ENCODE data around the gene PITX3.

Gene PITX3

GRCh38 chr10:102236006-102236405 lies 5.3 kb downstream of the PITX3 start:
- Histone ChIP-seq H3K27ac (no peak overlapping the region), H3K36me3 (no peaks in the 10 kb centered on the region), H4K20me1 (peaks cover 0 to 17% (median 1%) of the 10 kb centered on the region in 11 experiments; a peak in 10 of 22 replicates), H3K9ac (no peak overlapping the region), H3K4me2 (no peak overlapping the region), H3K4me1 (no peaks in the 10 kb centered on the region), H3K4me3 (no peak overlapping the region), H3K27me3 (peaks cover 34 to 66% (median 51%) of the 10 kb centered on the region in 11 experiments), H3K9me3 (replicated peaks in 1 of 11) (peaks cover 0 to 6% (median 1%) of the 10 kb centered on the region in 11 experiments; a peak in 10 of 22 replicates)
- TF ChIP-seq Cebpa-rat (IDR thresholded peaks at IDR 0.05): no peak

DNA sequence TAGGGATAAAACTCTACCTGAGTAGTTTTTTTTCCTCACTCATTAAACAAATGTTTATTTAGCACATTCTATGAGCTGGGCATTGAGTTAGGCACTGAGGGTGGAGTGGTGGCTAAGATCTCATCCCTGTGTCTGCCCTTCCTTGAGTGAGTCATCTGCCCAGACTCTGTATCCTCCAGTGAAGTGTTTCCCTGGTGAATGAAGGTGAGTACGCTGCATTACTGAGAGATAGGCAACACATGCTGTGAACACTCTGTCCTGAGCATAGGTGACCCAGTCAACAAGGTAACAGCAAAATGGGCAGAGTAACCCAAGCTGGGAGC lies 5.8 kb downstream of the PITX3 start:
- no peak overlapping the region for H3K9ac ChIP-seq
- peaks cover 1 to 3% (median 3%) of the 10 kb centered on the region in 10 experiments; a peak in 13 of 20 replicates for H3K4me1 ChIP-seq
- peaks cover 34 to 66% (median 51%) of the 10 kb centered on the region in 11 experiments for H3K27me3 ChIP-seq
- H3K4me3 ChIP-seq: no peak overlapping the region
- peaks cover 0 to 22% (median 6%) of the 10 kb centered on the region in 11 experiments; a peak in 15 of 22 replicates for H4K20me1 ChIP-seq
- H3K9me3 ChIP-seq (replicated peaks in 1 of 11): peaks cover 0 to 2% (median 0%) of the 10 kb centered on the region in 11 experiments; a peak in 1 of 22 replicates
- H3K27ac ChIP-seq: no peak overlapping the region
- no peaks in the 10 kb centered on the region for H3K36me3 ChIP-seq
- no peak for TF ChIP-seq Cebpa-rat (IDR thresholded peaks at IDR 0.05)
- H3K4me2 ChIP-seq: no peak overlapping the region

DNA sequence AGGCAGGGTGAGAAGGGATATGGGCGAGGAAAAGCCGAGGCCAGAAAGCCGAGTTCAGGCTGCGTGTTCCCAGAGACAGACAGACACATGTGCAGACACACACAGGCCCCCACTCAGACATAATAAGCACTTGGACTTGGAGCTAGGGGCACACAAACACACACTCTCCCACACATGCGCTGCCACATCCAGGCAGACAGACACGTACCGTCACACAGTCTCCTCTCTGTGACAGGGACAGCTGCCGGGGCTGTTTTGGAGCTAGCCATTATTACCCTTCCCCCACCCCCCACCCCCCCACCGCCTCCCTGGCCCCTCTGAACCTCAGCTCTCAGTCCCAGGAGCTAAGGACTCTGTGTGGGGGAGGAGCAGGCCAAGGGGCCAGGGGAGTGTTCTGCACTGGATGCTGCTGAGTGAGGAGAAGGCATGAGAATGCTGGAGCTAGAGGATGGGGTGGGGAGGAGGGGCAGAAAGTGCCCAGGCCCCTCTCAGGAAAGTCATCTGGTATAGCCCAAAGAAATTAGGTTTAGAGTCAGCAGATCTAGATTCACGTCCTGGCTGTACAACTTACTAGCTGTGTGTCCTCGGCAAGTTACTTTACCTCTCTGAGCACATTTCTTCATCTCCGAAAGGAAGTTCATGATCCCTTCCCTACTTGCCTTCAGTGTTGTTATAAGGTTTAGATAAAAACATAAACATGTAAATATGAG lies 6.3 kb downstream of the PITX3 start:
- no peak overlapping the region for H3K4me3 ChIP-seq
- H3K4me1 ChIP-seq: peaks cover 7 to 9% (median 8%) of the 10 kb centered on the region in 10 experiments; a peak in 17 of 20 replicates
- no peak overlapping the region for H3K4me2 ChIP-seq
- H3K27ac ChIP-seq: no peak overlapping the region
- peaks cover 34 to 66% (median 51%) of the 10 kb centered on the region in 11 experiments for H3K27me3 ChIP-seq
- no peak overlapping the region; a peak in 1 of 22 replicates for H3K9ac ChIP-seq
- no peak for TF ChIP-seq Cebpa-rat (IDR thresholded peaks at IDR 0.05)
- H3K9me3 ChIP-seq (replicated peaks in 1 of 11): no peaks in the 10 kb centered on the region
- H4K20me1 ChIP-seq: peaks cover 0 to 27% (median 10%) of the 10 kb centered on the region in 11 experiments; a peak in 15 of 22 replicates
- no peaks in the 10 kb centered on the region for H3K36me3 ChIP-seq

DNA sequence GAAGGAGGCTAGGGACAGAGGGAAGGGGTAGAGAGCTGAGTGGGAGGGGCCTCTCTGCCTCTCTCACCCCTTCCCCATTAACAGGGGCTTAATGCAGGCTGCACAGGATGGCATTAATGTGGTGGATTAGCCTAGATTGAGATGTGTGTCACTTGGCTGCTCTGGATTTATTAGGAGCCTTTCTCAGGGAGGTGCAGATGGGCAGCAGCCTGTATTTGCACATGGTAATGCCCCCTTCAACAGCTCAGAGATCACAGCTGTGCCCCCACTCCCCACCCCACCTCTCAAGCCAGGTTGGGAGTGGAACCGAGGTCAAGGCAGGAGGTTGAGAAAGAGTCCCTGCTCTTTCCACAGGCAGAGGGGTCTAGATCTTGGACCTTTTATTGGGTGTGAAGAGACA lies 7.3 kb downstream of the PITX3 start:
- no peaks in the 10 kb centered on the region for H3K36me3 ChIP-seq
- H3K4me3 ChIP-seq: no peak overlapping the region
- peaks cover 8 to 11% (median 10%) of the 10 kb centered on the region in 10 experiments; a peak in 17 of 20 replicates for H3K4me1 ChIP-seq
- no peaks in the 10 kb centered on the region for H3K9me3 ChIP-seq (replicated peaks in 1 of 11)
- H3K9ac ChIP-seq: no peak overlapping the region
- no peak overlapping the region for H3K4me2 ChIP-seq
- no peak overlapping the region for H3K27ac ChIP-seq
- H3K27me3 ChIP-seq: peaks cover 32 to 66% (median 54%) of the 10 kb centered on the region in 11 experiments
- TF ChIP-seq Cebpa-rat (IDR thresholded peaks at IDR 0.05): no peak
- H4K20me1 ChIP-seq: peaks cover 0 to 27% (median 12%) of the 10 kb centered on the region in 11 experiments; a peak in 15 of 22 replicates

DNA sequence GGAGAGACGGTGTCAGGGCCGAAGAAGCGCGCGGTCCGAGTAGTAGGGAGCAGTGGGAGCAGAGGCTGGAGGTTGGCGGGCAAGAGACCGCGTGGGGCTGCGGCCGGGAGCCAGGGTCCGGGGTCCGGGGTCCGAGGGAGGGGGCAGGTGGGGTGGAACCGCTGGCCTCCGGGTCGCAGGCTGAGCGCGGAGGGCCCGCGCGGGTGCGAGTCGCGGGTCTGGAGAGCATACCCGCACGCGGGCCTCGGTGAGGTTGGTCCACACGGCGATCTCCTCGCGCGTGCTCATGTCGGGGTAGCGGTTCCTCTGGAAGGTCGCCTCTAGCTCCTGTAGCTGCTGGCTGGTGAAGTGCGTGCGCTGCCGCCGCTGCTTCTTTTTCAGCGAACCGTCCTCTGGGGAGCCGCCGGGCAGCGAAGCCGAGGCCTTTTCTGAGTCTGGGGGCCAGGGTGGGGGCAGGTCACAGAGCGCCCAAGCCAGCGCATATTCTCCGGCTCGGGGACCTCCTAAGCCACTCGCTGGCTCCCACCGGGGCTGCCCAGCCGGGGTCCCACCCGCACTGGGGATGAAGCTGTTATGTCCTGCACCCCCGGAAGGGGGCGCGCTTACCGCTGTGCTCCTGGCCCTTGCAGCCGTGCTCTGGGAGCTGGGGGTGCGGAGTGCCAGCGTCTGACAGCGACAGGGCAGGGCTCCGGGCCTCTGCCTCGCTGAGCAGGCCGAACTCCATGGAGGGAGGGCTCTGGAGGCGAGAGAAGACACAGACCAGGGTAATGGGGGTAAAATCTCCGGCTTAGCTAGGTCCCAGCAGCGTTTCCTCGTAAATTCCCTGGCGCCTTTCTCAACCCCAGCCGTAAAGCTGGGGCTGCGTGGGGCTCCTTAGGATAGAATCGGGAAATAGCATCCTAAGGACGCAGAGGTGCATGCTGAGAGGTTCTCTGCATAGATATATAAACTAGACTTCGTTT lies 9.7 kb downstream of the PITX3 start:
- peaks cover 0 to 32% (median 12%) of the 10 kb centered on the region in 11 experiments; a peak in 15 of 22 replicates for H4K20me1 ChIP-seq
- H3K4me2 ChIP-seq: no peak overlapping the region
- no peak for TF ChIP-seq Cebpa-rat (IDR thresholded peaks at IDR 0.05)
- H3K9me3 ChIP-seq (replicated peaks in 1 of 11): peaks cover 0 to 3% (median 0%) of the 10 kb centered on the region in 11 experiments; a peak in 3 of 22 replicates
- H3K36me3 ChIP-seq: no peaks in the 10 kb centered on the region
- peaks cover 14 to 23% (median 16%) of the 10 kb centered on the region in 10 experiments for H3K4me1 ChIP-seq
- no peak overlapping the region for H3K4me3 ChIP-seq
- H3K27me3 ChIP-seq: peaks cover 56 to 81% (median 75%) of the 10 kb centered on the region in 11 experiments
- H3K27ac ChIP-seq: no peak overlapping the region
- no peak overlapping the region for H3K9ac ChIP-seq

- no peak overlapping the region for H3K27ac ChIP-seq
- peak overlapping the region in 9 of 10 experiments; percentile 8 to 58 (median 39); a peak in 11 of 20 replicates for H3K4me3 ChIP-seq
- peaks cover 0 to 32% (median 12%) of the 10 kb centered on the region in 11 experiments; a peak in 15 of 22 replicates for H4K20me1 ChIP-seq
- H3K9me3 ChIP-seq (replicated peaks in 1 of 11): peaks cover 0 to 6% (median 0%) of the 10 kb centered on the region in 11 experiments; a peak in 3 of 22 replicates
- TF ChIP-seq Cebpa-rat (IDR thresholded peaks at IDR 0.05): no peak
- 0 out of 22 replicates have a peak overlapping the region, but pooled peaks of 2 of the 11 experiments have one; percentile 5 to 15 for H3K9ac ChIP-seq
- peaks cover 19 to 30% (median 22%) of the 10 kb centered on the region in 10 experiments for H3K4me1 ChIP-seq
- peaks cover 58 to 87% (median 80%) of the 10 kb centered on the region in 11 experiments for H3K27me3 ChIP-seq
- no peaks in the 10 kb centered on the region for H3K36me3 ChIP-seq
- H3K4me2 ChIP-seq: peak overlapping the region; percentile 41 to 86 (median 71); a peak in 20 of 22 replicates
Observed at GRCh38 chr10:102230861-102231356, 10.4 kb downstream of the PITX3 start.

- no peaks in the 10 kb centered on the region for H3K36me3 ChIP-seq
- no peak for TF ChIP-seq Cebpa-rat (IDR thresholded peaks at IDR 0.05)
- H3K4me3 ChIP-seq: peak overlapping the region; percentile 4 to 58 (median 36); a peak in 17 of 20 replicates
- H3K27ac ChIP-seq: no peak overlapping the region
- H3K4me2 ChIP-seq: peak overlapping the region; percentile 41 to 86 (median 71)
- H3K27me3 ChIP-seq: peaks cover 58 to 87% (median 80%) of the 10 kb centered on the region in 11 experiments
- H3K4me1 ChIP-seq: peaks cover 24 to 35% (median 27%) of the 10 kb centered on the region in 10 experiments
- peaks cover 0 to 6% (median 0%) of the 10 kb centered on the region in 11 experiments; a peak in 3 of 22 replicates for H3K9me3 ChIP-seq (replicated peaks in 1 of 11)
- peak overlapping the region in 7 of 11 experiments; percentile 5 to 41 (median 20); a peak in 5 of 22 replicates for H3K9ac ChIP-seq
- peaks cover 0 to 32% (median 12%) of the 10 kb centered on the region in 11 experiments; a peak in 15 of 22 replicates for H4K20me1 ChIP-seq
Observed at GRCh38 chr10:102230264-102230860, 10.9 kb downstream of the PITX3 start.

DNA sequence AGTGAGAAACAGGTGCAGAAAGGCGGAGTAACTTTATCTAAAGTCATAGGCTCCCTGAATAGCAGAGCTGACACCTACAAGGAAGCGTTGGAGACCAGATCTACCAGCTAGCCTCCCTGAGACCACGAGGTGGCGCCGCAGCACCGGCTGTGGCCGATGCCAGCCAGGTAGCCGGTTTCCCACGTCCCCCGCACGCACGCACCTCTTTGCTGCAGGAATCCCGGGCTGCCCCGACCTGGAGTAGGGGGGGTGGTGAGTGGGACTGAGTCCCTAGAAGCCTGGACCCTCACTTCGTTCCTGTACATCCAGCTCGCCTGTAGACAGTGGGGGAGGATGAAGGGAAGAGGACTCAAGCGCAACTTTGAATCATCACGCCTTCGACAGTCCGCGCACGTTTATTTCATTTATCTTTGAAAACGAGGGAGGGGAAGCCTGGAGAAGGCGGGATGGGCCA lies 11.5 kb downstream of the PITX3 start:
- Histone ChIP-seq H3K27ac (no peak overlapping the region), H3K9me3 (replicated peaks in 1 of 11) (peaks cover 0 to 6% (median 0%) of the 10 kb centered on the region in 11 experiments; a peak in 3 of 22 replicates), H3K9ac (peak overlapping the region in 6 of 11 experiments; percentile 5 to 41 (median 18); a peak in 4 of 22 replicates), H3K4me1 (peaks cover 25 to 37% (median 28%) of the 10 kb centered on the region in 10 experiments), H3K36me3 (no peaks in the 10 kb centered on the region), H3K4me3 (peak overlapping the region; percentile 4 to 58 (median 36); a peak in 13 of 20 replicates), H3K4me2 (peak overlapping the region; percentile 41 to 86 (median 71)), H3K27me3 (peaks cover 58 to 87% (median 80%) of the 10 kb centered on the region in 11 experiments), H4K20me1 (peaks cover 0 to 32% (median 12%) of the 10 kb centered on the region in 11 experiments; a peak in 15 of 22 replicates)
- TF ChIP-seq Cebpa-rat (IDR thresholded peaks at IDR 0.05): no peak

Data from BLaER1 treated with 17β-estradiol and CSF1 and Interleukin-3, amounts not matched to agents 10 nM and 100 nM (cell line).